Coronary artery (tissue), 2 donors: Measurements from ENCODE around the gene CASP10.

Experiments
- DNase-seq: peaks from one replicate; pipeline ENCODE4 v3.0.0-alpha.2; 2017; ENCODE audit warnings: low spot score
- H3K27ac ChIP-seq, 2 donors: fragments of 200-600 bp; sonication (generic); one replicate each; pipeline ENCODE4 v1.5.1; 2016 to 2019
- H3K4me3 ChIP-seq: fragments of 200-600 bp; sonication (generic); 2 replicates; pipeline ENCODE4 v1.5.1; 2016; ENCODE audit warnings: mild to moderate bottlenecking, moderate library complexity
- TF ChIP-seq, protein P1 (sequence below): fragments of 200-600 bp; sonication (generic); IDR thresholded peaks from one replicate; pipeline ENCODE4 v1.5.1; 2019; ENCODE audit warnings: antibody characterized with exemption

Gene CASP10

DNA sequence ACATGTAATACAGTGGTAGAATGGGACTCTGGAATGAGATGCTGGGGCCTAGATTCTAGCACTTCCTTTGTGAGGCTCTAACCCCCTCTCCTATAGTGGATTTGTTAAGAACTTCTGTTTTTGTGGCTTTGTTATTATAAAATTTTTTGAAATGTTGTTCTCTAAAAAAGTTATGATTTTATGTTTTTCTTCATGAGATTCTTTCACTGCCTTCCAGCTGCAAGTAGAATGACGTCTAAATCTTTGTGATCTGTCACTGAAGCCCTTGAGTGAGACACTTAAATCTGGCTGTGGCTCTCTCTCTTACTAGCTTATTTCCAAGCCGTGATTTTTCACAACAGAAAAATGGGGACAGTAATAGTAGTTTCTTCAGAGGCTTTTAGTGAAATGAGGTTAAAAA lies 79.0 kb downstream of the CASP10 start:
- no peak overlapping the region for H3K27ac ChIP-seq
- TF ChIP-seq, protein P1, sequence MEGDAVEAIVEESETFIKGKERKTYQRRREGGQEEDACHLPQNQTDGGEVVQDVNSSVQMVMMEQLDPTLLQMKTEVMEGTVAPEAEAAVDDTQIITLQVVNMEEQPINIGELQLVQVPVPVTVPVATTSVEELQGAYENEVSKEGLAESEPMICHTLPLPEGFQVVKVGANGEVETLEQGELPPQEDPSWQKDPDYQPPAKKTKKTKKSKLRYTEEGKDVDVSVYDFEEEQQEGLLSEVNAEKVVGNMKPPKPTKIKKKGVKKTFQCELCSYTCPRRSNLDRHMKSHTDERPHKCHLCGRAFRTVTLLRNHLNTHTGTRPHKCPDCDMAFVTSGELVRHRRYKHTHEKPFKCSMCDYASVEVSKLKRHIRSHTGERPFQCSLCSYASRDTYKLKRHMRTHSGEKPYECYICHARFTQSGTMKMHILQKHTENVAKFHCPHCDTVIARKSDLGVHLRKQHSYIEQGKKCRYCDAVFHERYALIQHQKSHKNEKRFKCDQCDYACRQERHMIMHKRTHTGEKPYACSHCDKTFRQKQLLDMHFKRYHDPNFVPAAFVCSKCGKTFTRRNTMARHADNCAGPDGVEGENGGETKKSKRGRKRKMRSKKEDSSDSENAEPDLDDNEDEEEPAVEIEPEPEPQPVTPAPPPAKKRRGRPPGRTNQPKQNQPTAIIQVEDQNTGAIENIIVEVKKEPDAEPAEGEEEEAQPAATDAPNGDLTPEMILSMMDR, result no peak
- peak overlapping the region; percentile 53 for H3K4me3 ChIP-seq
- no peak for DNase-seq

DNA sequence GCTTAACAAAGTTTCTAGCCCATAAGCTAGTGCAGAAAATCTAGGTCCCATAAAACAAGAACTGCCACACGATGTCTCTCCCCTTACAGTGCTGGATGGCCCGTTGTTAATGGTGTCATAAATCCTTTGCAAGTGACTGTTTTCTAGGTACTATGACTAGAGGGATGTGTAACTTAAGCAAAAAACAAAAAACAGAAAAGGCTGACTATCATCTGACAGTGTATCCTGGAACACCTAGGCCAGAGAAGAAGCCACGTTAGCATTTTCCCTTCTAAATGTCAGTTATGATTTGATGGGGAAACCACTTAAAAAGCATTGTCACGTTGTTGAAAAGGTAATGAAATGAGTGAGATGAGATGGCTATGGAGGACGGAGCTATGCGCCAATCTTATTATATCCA lies 79.8 kb downstream of the CASP10 start:
- no peak overlapping the region for H3K27ac ChIP-seq
- TF ChIP-seq, protein P1, result no peak
- DNase-seq, result no peak
- no peak overlapping the region for H3K4me3 ChIP-seq

DNA sequence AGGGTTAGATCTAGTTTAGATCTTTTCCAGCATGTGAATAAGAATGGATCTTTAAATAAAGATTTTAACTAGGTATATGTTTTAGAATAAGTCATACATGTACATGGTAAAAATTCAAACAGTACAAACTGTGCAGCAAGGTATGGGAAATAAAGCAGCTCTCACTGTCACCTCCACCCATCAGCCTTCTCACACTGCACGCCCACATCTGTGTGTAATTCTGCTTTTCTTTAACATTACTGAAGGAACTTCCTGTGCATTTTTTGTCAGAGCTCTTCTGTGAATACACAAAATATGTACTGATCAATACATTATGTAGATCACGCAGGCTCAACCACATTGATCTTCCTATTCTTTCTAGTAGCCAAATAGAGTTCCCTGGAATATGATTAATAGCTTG lies 80.8 kb downstream of the CASP10 start:
- Histone ChIP-seq H3K27ac (no peak overlapping the region), H3K4me3 (no peak overlapping the region)
- TF ChIP-seq, protein P1, result no peak
- DNase-seq, result no peak

DNA sequence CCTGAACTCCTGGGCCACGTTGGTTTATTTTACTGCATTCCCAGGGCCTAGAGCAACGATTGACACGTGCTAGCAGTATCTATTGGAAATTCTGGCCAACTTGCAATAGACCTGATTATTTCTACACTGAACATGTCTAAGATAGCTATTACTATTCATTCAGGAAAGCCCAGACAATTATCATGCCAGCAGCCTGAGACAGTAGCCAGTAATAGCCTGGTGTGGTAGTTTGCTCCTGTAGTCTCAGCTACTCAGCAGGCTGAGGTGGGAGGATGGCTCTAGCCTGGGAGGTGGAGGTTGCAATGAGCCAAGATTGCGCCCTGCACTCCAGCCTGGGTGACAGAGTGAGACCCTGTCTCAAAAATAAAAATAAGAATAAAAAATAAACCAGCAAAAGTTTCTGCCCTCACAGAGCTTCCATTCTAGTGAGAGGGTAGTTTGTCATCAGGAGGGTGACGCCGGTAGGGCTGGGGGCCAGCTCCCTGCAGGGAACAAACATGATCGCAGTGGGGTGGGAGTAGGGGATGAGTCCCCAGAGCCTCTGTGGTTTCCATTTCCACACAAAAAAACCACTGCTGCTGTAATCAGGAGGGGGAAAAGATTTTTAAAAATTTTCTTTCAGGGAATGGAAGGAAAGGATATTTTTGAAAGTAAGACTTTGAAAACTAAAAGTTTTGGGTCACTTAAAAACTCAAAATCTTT lies 81.7 kb downstream of the CASP10 start:
- no peak overlapping the region for H3K4me3 ChIP-seq
- TF ChIP-seq, protein P1, result no peak
- no peak overlapping the region for H3K27ac ChIP-seq
- no peak for DNase-seq

DNA sequence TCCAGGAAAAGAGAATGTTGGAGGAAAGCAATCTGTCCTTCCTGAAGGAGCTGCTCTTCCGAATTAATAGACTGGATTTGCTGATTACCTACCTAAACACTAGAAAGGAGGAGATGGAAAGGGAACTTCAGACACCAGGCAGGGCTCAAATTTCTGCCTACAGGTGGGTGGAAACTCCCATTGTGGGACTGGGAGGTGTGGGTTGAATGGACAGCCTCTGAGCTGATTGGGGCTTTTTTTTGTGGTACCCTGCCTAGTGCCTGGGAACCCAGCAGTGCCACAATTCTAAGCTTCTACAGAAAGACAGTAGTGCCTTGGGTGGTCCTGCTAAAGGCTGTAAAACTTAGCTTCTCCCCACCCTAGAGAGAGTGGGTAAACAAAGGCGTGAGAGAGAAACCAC lies 83.7 kb downstream of the CASP10 start:
- TF ChIP-seq, protein P1, result no peak
- no peak overlapping the region for H3K27ac ChIP-seq
- DNase-seq, result no peak
- no peak overlapping the region for H3K4me3 ChIP-seq

DNA sequence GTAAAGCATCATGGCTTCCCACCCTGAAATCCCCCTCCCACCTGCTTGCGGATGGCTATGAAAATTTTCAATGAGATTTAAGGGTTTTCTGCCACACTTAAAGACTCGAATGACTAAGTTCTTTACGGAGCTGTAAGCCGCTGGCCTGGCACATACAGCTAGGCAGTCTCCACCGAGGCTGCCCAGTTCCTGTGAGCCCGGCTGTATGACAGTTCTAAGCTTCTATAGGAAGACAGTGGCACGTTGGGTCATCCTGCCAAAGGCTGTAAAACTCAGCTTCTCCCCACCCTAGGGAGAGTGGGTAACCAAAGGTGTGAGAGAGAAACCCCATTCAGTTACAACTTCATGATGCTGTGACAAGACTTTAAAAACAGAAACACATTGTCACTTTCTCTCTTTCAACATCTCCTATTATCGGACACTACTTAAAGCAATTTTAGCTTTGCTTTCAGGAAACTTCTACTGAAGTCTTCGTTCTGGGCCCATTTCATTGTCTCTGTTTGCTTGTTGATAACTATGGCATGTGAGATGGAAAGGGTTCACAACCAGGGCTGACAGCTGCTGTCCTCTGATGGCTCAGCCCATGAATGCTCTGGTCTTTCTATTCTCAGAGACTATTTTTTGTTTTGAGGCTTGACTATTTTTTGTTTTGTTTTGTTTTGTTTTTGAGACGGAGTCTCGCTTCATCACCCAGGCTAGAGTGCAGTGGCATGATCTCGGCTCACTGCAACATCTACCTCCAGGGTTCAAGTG lies 84.5 kb downstream of the CASP10 start:
- no peak overlapping the region for H3K4me3 ChIP-seq
- no peak overlapping the region for H3K27ac ChIP-seq
- DNase-seq, result no peak
- TF ChIP-seq, protein P1, result no peak

DNA sequence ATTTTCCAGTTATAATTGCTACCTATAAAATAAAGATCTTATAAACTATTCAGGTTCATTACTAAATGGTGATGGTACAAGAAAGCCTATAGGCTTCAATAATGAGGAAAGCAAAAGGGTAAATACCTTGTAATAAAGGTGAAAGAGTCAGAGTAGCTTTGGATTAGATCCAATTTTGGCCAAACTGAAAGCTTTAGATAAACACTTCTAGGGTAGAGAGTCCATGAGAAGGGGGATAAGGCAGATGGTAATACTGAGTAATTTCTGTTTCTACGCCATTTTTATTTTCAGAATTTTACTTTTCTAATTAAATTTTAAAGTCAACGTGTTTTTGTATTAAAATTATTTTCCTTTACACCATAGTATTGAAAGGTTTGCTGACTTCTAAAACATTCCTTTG lies 86.8 kb downstream of the CASP10 start:
- Histone ChIP-seq H3K27ac (no peak overlapping the region), H3K4me3 (no peak overlapping the region)
- DNase-seq, result no peak
- TF ChIP-seq, protein P1, result no peak
